NCI-H510A treated with DMSO at 0.1 percent for 48 hours (cell line): Measurements from ENCODE around the gene ADAMTS16.
"Not testable (repeated sequence)": the region's sequence is repeated elsewhere in the genome, so short reads cannot be mapped to it uniquely, and the experiment has no call there.

Source experiments
- DNase-seq: peaks from one replicate; lab custom pipeline; 2025; lab: John Stamatoyannopoulos, UW

The ADAMTS16 gene

GRCh38 chr5:5139777-5140478, at the start of gene ADAMTS16:
Gene ADAMTS16, plus strand, starts transcription at chr5:5140330. Its CDS starts 138 bp downstream, at chr5:5140468.
- DNase-seq = no peak

GRCh38 chr5:5092149-5092548, 48.0 kb upstream of the ADAMTS16 start:
- DNase-seq = no peak

GRCh38 chr5:5100635-5101034, 39.5 kb upstream of the ADAMTS16 start:
- no peak for DNase-seq

GRCh38 chr5:5101676-5102075, 38.5 kb upstream of the ADAMTS16 start:
- no peak for DNase-seq

GRCh38 chr5:5103245-5103644, 36.9 kb upstream of the ADAMTS16 start:
- DNase-seq = no peak

GRCh38 chr5:5104550-5104949, 35.6 kb upstream of the ADAMTS16 start:
- DNase-seq = no peak

GRCh38 chr5:5105531-5105930, 34.6 kb upstream of the ADAMTS16 start:
- no peak for DNase-seq

GRCh38 chr5:5116956-5117355, 23.2 kb upstream of the ADAMTS16 start:
- DNase-seq = no peak

- DNase-seq = no peak
These were observed 17.4 kb upstream of the ADAMTS16 start for GRCh38 chr5:5122776-5123175.

GRCh38 chr5:5124231-5124630, 15.9 kb upstream of the ADAMTS16 start:
- DNase-seq = no peak

- no peak for DNase-seq
These were observed 13.7 kb upstream of the ADAMTS16 start for GRCh38 chr5:5126444-5126843.

GRCh38 chr5:5128766-5129165, 11.4 kb upstream of the ADAMTS16 start:
- no peak for DNase-seq

GRCh38 chr5:5132234-5132633, 7.9 kb upstream of the ADAMTS16 start:
- no peak for DNase-seq

GRCh38 chr5:5132693-5133295, 7.3 kb upstream of the ADAMTS16 start:
- DNase-seq = no peak

- DNase-seq = no peak
These were observed 6.0 kb upstream of the ADAMTS16 start for GRCh38 chr5:5134107-5134506.

- DNase-seq = no peak
These were observed 4.0 kb upstream of the ADAMTS16 start for GRCh38 chr5:5135957-5136676.

- DNase-seq = not testable (repeated sequence)
These were observed 2.3 kb upstream of the ADAMTS16 start for GRCh38 chr5:5137851-5138250.

GRCh38 chr5:5139336-5139776, 774 bp upstream of the ADAMTS16 start:
- DNase-seq = no peak

- DNase-seq = no peak
These were observed 579 bp downstream of the ADAMTS16 start for GRCh38 chr5:5140479-5141338.

- no peak for DNase-seq
These were observed 1.1 kb downstream of the ADAMTS16 start for GRCh38 chr5:5141339-5141599.

- DNase-seq = peak; percentile 54
These were observed 1.7 kb downstream of the ADAMTS16 start for GRCh38 chr5:5141625-5142525.
